ENCODE measurements around the gene ZWILCH. TPM values are rescaled to one million over a fixed set of nuclear protein-coding genes. Genes with fewer than 3 reads are reported as not detected.

Gene ZWILCH
- total RNA-seq, 1 donor from 2014 or later: 13.8 TPM

- no peak overlapping the region for H3K27ac Mint-ChIP-seq (ENCODE audit: unreplicated experiment)
- H3K4me3 Mint-ChIP-seq (ENCODE audit: unreplicated experiment): no peak overlapping the region
- H3K27me3 Mint-ChIP-seq (ENCODE audit: unreplicated experiment): no peaks in the 10 kb centered on the region
- no peaks in the 10 kb centered on the region for H3K4me1 Mint-ChIP-seq (ENCODE audit: unreplicated experiment)
- no peaks in the 10 kb centered on the region for H3K9me3 Mint-ChIP-seq (ENCODE audit: unreplicated experiment)
- H3K36me3 Mint-ChIP-seq (ENCODE audit: unreplicated experiment): peaks cover 12% of the 10 kb centered on the region
- DNase-seq (ENCODE audit: extremely low spot score, unreplicated experiment): no peak
- no peak for TF ChIP-seq CTCF (IDR thresholded peaks at IDR 0.05)
Observed at GRCh38 chr15:66482539-66482938, 22.6 kb upstream of the ZWILCH start.

- peaks cover 12% of the 10 kb centered on the region for H3K36me3 Mint-ChIP-seq (ENCODE audit: unreplicated experiment)
- no peak for TF ChIP-seq CTCF (IDR thresholded peaks at IDR 0.05)
- no peaks in the 10 kb centered on the region for H3K4me1 Mint-ChIP-seq (ENCODE audit: unreplicated experiment)
- H3K27ac Mint-ChIP-seq (ENCODE audit: unreplicated experiment): no peak overlapping the region
- H3K9me3 Mint-ChIP-seq (ENCODE audit: unreplicated experiment): no peaks in the 10 kb centered on the region
- no peak for DNase-seq (ENCODE audit: extremely low spot score, unreplicated experiment)
- H3K27me3 Mint-ChIP-seq (ENCODE audit: unreplicated experiment): no peaks in the 10 kb centered on the region
- no peak overlapping the region for H3K4me3 Mint-ChIP-seq (ENCODE audit: unreplicated experiment)
Observed at GRCh38 chr15:66483131-66483566, 22.0 kb upstream of the ZWILCH start.

- no peaks in the 10 kb centered on the region for H3K27me3 Mint-ChIP-seq (ENCODE audit: unreplicated experiment)
- H3K4me1 Mint-ChIP-seq (ENCODE audit: unreplicated experiment): no peaks in the 10 kb centered on the region
- H3K9me3 Mint-ChIP-seq (ENCODE audit: unreplicated experiment): no peaks in the 10 kb centered on the region
- no peak overlapping the region for H3K4me3 Mint-ChIP-seq (ENCODE audit: unreplicated experiment)
- H3K27ac Mint-ChIP-seq (ENCODE audit: unreplicated experiment): no peak overlapping the region
- H3K36me3 Mint-ChIP-seq (ENCODE audit: unreplicated experiment): peaks cover 13% of the 10 kb centered on the region
- TF ChIP-seq CTCF (IDR thresholded peaks at IDR 0.05): no peak
- DNase-seq (ENCODE audit: extremely low spot score, unreplicated experiment): no peak
Observed at GRCh38 chr15:66484539-66485112, 20.5 kb upstream of the ZWILCH start.

- Mint-ChIP-seq H3K36me3 (ENCODE audit: unreplicated experiment) (peaks cover 18% of the 10 kb centered on the region), H3K4me1 (ENCODE audit: unreplicated experiment) (no peaks in the 10 kb centered on the region), H3K27ac (ENCODE audit: unreplicated experiment) (no peak overlapping the region), H3K4me3 (ENCODE audit: unreplicated experiment) (no peak overlapping the region), H3K9me3 (ENCODE audit: unreplicated experiment) (no peaks in the 10 kb centered on the region), H3K27me3 (ENCODE audit: unreplicated experiment) (no peaks in the 10 kb centered on the region)
- no peak for DNase-seq (ENCODE audit: extremely low spot score, unreplicated experiment)
- no peak for TF ChIP-seq CTCF (IDR thresholded peaks at IDR 0.05)
Observed at GRCh38 chr15:66486887-66487286, 18.2 kb upstream of the ZWILCH start.

GRCh38 chr15:66488525-66488924, 16.6 kb upstream of the ZWILCH start:
- DNase-seq (ENCODE audit: extremely low spot score, unreplicated experiment): no peak
- no peaks in the 10 kb centered on the region for H3K9me3 Mint-ChIP-seq (ENCODE audit: unreplicated experiment)
- H3K36me3 Mint-ChIP-seq (ENCODE audit: unreplicated experiment): peaks cover 18% of the 10 kb centered on the region
- H3K4me1 Mint-ChIP-seq (ENCODE audit: unreplicated experiment): no peaks in the 10 kb centered on the region
- H3K4me3 Mint-ChIP-seq (ENCODE audit: unreplicated experiment): no peak overlapping the region
- no peak for TF ChIP-seq CTCF (IDR thresholded peaks at IDR 0.05)
- H3K27ac Mint-ChIP-seq (ENCODE audit: unreplicated experiment): no peak overlapping the region
- H3K27me3 Mint-ChIP-seq (ENCODE audit: unreplicated experiment): no peaks in the 10 kb centered on the region

Data from osteocyte (in vitro differentiated cells).